HG03097 (cell line): Measurements from ENCODE around the gene SLC25A14.
"Not testable (repeated sequence)": the region's sequence is repeated elsewhere in the genome, so short reads cannot be mapped to it uniquely, and the experiment has no call there.

Experiments used
- ATAC-seq: cut with Tn5 transposase; IDR thresholded peaks from one replicate; pipeline ENCODE4 v1.9.1; 2021; ENCODE audit not compliant: unreplicated experiment, low FRiP score

The SLC25A14 gene

GRCh38 chrX:130339408-130340222, at the start of gene SLC25A14:
Gene SLC25A14, plus strand, starts transcription at chrX:130339919. Its CDS starts 360 bp downstream, at chrX:130340279.
- ATAC-seq, result peak; percentile 92

GRCh38 chrX:130295519-130296296, 44.0 kb upstream of the SLC25A14 start:
- ATAC-seq, result no peak

GRCh38 chrX:130296297-130296678, 43.4 kb upstream of the SLC25A14 start:
- no peak for ATAC-seq

- no peak for ATAC-seq
Observed at GRCh38 chrX:130296743-130297142, 43.0 kb upstream of the SLC25A14 start.

GRCh38 chrX:130299279-130300009, 40.3 kb upstream of the SLC25A14 start:
- ATAC-seq, result no peak

- ATAC-seq, result no peak
Observed at GRCh38 chrX:130300010-130300282, 39.8 kb upstream of the SLC25A14 start.

GRCh38 chrX:130301405-130301804, 38.3 kb upstream of the SLC25A14 start:
- ATAC-seq, result no peak

- ATAC-seq, result no peak
Observed at GRCh38 chrX:130301977-130302376, 37.7 kb upstream of the SLC25A14 start.

GRCh38 chrX:130304587-130305368, 34.9 kb upstream of the SLC25A14 start:
- ATAC-seq, result no peak

- not testable (repeated sequence) for ATAC-seq
Observed at GRCh38 chrX:130319886-130320285, 19.8 kb upstream of the SLC25A14 start.

- peak; percentile 61 for ATAC-seq
Observed at GRCh38 chrX:130321550-130321949, 18.2 kb upstream of the SLC25A14 start.

GRCh38 chrX:130330146-130330545, 9.6 kb upstream of the SLC25A14 start:
- ATAC-seq, result no peak

GRCh38 chrX:130330706-130331105, 9.0 kb upstream of the SLC25A14 start:
- peak; percentile 65 for ATAC-seq

- no peak for ATAC-seq
Observed at GRCh38 chrX:130336531-130336930, 3.2 kb upstream of the SLC25A14 start.

GRCh38 chrX:130338869-130339268, 850 bp upstream of the SLC25A14 start:
- ATAC-seq, result not testable (repeated sequence)

- no peak for ATAC-seq
Observed at GRCh38 chrX:130340271-130340670, 552 bp downstream of the SLC25A14 start.

- ATAC-seq, result no peak
Observed at GRCh38 chrX:130343411-130343810, 3.7 kb downstream of the SLC25A14 start.

GRCh38 chrX:130347321-130347720, 7.6 kb downstream of the SLC25A14 start:
- no peak for ATAC-seq

- no peak for ATAC-seq
Observed at GRCh38 chrX:130351567-130351966, 11.8 kb downstream of the SLC25A14 start.

GRCh38 chrX:130352050-130352449, 12.3 kb downstream of the SLC25A14 start:
- ATAC-seq, result not testable (repeated sequence)
